GM23248 (cell line): ENCODE results near the gene RERE. TPM values are rescaled to one million over a fixed set of nuclear protein-coding genes. Genes with fewer than 3 reads are reported as not detected.
"Not testable (repeated sequence)": the region's sequence is repeated elsewhere in the genome, so short reads cannot be mapped to it uniquely, and the experiment has no call there.

Experiments
- DNase-seq: peaks from one replicate; pipeline ENCODE4 v3.0.0-alpha.2; 2015
- H2AFZ ChIP-seq: fragments of 200-600 bp; sonication (generic); 2 replicates; pipeline ENCODE4 v1.6.1; 2016; ENCODE audit warnings: antibody characterized with exemption
- H3F3A ChIP-seq: fragments of 200-600 bp; sonication (generic); 2 replicates; pipeline ENCODE4 v1.6.1; 2016; ENCODE audit warnings: mild to moderate bottlenecking, antibody characterized with exemption, mixed run types; ENCODE audit not compliant: insufficient read depth
- H3K27ac ChIP-seq: fragments of 200-600 bp; sonication (generic); 2 replicates; pipeline ENCODE4 v1.5.1; 2016; ENCODE audit warnings: mild to moderate bottlenecking
- H3K27me3 ChIP-seq: fragments of 200-600 bp; sonication (generic); replicated peaks from 2 replicates; pipeline ENCODE4 v1.6.1; 2016; ENCODE audit warnings: mild to moderate bottlenecking; ENCODE audit not compliant: insufficient read depth
- H3K36me3 ChIP-seq: fragments of 200-600 bp; sonication (generic); 2 replicates; pipeline ENCODE4 v1.6.1; 2016; ENCODE audit warnings: low read depth, mild to moderate bottlenecking
- H3K4me1 ChIP-seq: fragments of 200-600 bp; sonication (generic); 2 replicates; pipeline ENCODE4 v1.6.1; 2016; ENCODE audit warnings: mild to moderate bottlenecking; ENCODE audit not compliant: insufficient read depth
- H3K4me2 ChIP-seq: fragments of 200-600 bp; sonication (generic); one replicate; pipeline ENCODE4 v1.6.1; 2016; ENCODE audit warnings: mild to moderate bottlenecking; ENCODE audit not compliant: unreplicated experiment
- H3K4me3 ChIP-seq: fragments of 200-600 bp; sonication (generic); 2 replicates; pipeline ENCODE4 v1.5.1; 2016; ENCODE audit warnings: mild to moderate bottlenecking
- H3K79me2 ChIP-seq: fragments of 200-600 bp; sonication (generic); 2 replicates; pipeline ENCODE4 v1.6.1; 2016; ENCODE audit warnings: mild to moderate bottlenecking; ENCODE audit not compliant: insufficient read depth
- H3K9ac ChIP-seq: fragments of 200-600 bp; sonication (generic); 2 replicates; pipeline ENCODE4 v1.6.1; 2016; ENCODE audit warnings: mild to moderate bottlenecking
- H3K9me2 ChIP-seq: fragments of 200-600 bp; sonication (generic); 2 replicates; pipeline ENCODE4 v1.6.1; 2016; ENCODE audit warnings: mixed run types, mild to moderate bottlenecking, moderate library complexity; ENCODE audit not compliant: insufficient read depth
- H3K9me3 ChIP-seq: fragments of 200-600 bp; sonication (generic); one replicate; pipeline ENCODE4 v1.6.1; 2017; ENCODE audit warnings: low read depth
- H4K20me1 ChIP-seq: fragments of 200-600 bp; sonication (generic); 2 replicates; pipeline ENCODE4 v1.6.0; 2016; ENCODE audit not compliant: insufficient read depth
- EZH2 ChIP-seq: fragments of 200-600 bp; sonication (generic); IDR thresholded peaks from 2 replicates; pipeline ENCODE4 v1.6.1; 2018; ENCODE audit warnings: antibody characterized with exemption, mild to moderate bottlenecking; ENCODE audit not compliant: insufficient read depth, poor library complexity, severe bottlenecking
- EZH2phosphoT487 ChIP-seq: fragments of 200-600 bp; sonication (generic); IDR thresholded peaks from 2 replicates; pipeline ENCODE4 v1.6.1; 2018; ENCODE audit warnings: antibody characterized with exemption, moderate library complexity, mild to moderate bottlenecking, low read depth; ENCODE audit not compliant: insufficient read depth
- WGBS, 2 experiments: methylation state at CpG; one replicate each; pipeline ENCODE4 v1.1.6; 2015 to 2017; ENCODE audit warnings: low lambda C conversion rate in 2 of 2, low coverage in 1 of 2; ENCODE audit errors: missing lambda C conversion rate in 2 of 2; 5-methylcytosine and 5-hydroxymethylcytosine counted together
- in situ Hi-C: fragments of 300-500 bp; cut with MboI; formaldehyde crosslinking; loops from 2 replicates; pipeline ENCODE4 v1.15.0; 2020
- polyA plus RNA-seq: library from polyadenylated mRNA; unstranded; fragments of >200 nt; fragmentation: Nextera tagmentation; extraction: Ambion mirVana; gene quantifications from 2 replicates; pipeline ENCODE4 v1.2.1, GENCODE V29; 2016
- total RNA-seq: library from RNA; depleted of rRNA; stranded (reverse); fragments of >200 nt; shearing (Covaris generic); gene quantifications from 2 replicates; pipeline ENCODE4 v1.2.3, GENCODE V29; 2014

RERE gene
- total and polyA plus RNA-seq, 2 experiments from 2014 or later, result 26.0 to 26.2 TPM

DNA sequence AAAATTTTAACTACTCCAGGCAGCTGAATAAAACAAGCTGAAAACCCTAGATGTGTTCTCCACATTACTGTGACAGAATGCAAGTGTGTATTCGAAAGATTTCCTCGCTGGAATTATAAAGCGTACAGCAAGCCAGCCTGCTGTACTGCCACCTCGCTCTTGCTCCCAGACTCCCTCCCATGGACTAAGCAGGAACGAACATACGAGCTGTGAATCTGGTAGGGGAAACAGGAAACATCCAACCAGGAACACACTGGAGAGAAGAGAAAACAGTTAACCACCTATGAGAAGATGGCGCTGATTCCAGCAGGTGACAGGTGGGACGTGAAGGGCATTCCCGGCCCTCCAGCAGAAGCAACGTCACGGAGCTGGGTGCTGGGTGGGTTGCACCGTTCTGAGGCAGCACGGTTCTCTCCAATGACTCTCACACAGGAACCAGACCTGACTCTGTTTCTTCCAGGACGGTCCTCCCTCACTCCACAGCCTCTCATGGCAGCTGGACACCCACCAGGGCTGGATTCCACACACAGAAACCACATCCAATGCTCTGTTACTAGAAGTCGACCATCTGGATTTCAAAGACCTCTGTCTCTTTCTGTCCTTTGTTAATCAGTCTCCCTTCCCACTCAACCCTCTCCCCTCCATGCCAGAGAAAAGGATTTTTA, 219.2 kb downstream of the RERE start:
- peaks cover 16% of the 10 kb centered on the region for H3K4me1 ChIP-seq
- in situ Hi-C loops, result no loop called here
- no peaks in the 10 kb centered on the region for H3K27me3 ChIP-seq
- H3K27ac ChIP-seq, result peak overlapping the region; percentile 49
- peak; percentile 84 for DNase-seq
- peak overlapping the region; percentile 83 for H2AFZ ChIP-seq
- no peaks in the 10 kb centered on the region for H3K9me2 ChIP-seq
- peaks cover 14% of the 10 kb centered on the region for H3F3A ChIP-seq
- H3K4me2 ChIP-seq, result peak overlapping the region; percentile 83
- peak overlapping the region; percentile 60 for H3K9ac ChIP-seq
- TF ChIP-seq EZH2 (no peak), EZH2phosphoT487 (no peak)
- no peaks in the 10 kb centered on the region for H4K20me1 ChIP-seq
- peaks cover 33% of the 10 kb centered on the region for H3K79me2 ChIP-seq
- peak overlapping the region; percentile 54 for H3K4me3 ChIP-seq
- no peaks in the 10 kb centered on the region for H3K9me3 ChIP-seq
- 7 to 11% methylated on average over 15 of the region's 15 CpGs for WGBS, 2 experiments
- no peaks in the 10 kb centered on the region for H3K36me3 ChIP-seq

DNA sequence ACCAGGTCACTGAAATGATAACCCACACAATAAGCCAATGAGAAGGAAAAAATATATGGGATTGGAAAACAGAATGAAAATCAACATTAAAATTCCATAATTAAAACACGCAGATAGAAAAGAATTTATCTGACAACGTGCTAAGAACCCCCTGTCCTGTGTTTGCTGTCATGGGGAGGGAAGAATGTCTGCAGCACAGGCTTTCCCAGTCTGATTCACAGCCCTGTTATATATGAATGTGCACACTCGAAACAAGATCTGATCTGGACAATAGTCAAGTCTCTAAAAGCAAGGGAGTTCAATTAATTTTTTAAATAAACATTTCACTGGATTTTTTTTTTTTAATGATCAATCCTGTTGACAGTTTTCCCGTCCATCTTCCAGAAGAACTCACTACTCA, 220.0 kb downstream of the RERE start:
- peaks cover 14% of the 10 kb centered on the region for H3F3A ChIP-seq
- WGBS, 2 experiments, result 45 to 52% methylated on average over 4 of the region's 4 CpGs
- no peaks in the 10 kb centered on the region for H3K9me3 ChIP-seq
- no peaks in the 10 kb centered on the region for H4K20me1 ChIP-seq
- H2AFZ ChIP-seq, result peak overlapping the region; percentile 83; the same call in 1 of the 2 replicates
- peak overlapping the region; percentile 54 for H3K4me3 ChIP-seq
- in situ Hi-C loops, result no loop called here
- H3K27ac ChIP-seq, result peak overlapping the region; percentile 49
- no peaks in the 10 kb centered on the region for H3K36me3 ChIP-seq
- H3K9me2 ChIP-seq, result no peaks in the 10 kb centered on the region
- H3K27me3 ChIP-seq, result no peaks in the 10 kb centered on the region
- DNase-seq, result peak; percentile 61
- peak overlapping the region; percentile 60 for H3K9ac ChIP-seq
- TF ChIP-seq EZH2 (no peak), EZH2phosphoT487 (no peak)
- H3K79me2 ChIP-seq, result peaks cover 33% of the 10 kb centered on the region
- peak overlapping the region; percentile 83 for H3K4me2 ChIP-seq
- peaks cover 16% of the 10 kb centered on the region for H3K4me1 ChIP-seq

DNA sequence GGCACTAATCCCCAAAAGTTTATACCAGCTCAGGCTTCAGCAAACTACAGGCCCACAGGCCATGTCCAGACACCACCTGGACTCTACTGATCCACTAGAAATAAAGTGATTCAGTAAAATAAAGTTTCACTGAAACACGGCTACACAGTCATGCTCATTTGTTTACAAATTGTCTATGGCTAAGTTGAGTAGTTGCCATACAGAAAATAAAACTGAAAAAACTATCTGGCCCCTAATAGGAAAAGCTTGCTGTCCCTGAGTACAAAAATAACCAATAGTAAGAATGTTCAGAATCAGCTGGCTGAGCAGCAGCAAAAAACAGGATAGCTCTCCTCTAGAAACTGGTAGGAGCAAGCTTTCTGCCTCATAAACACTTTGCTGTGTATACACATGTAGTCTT, 221.5 kb downstream of the RERE start:
- 50 to 55% methylated on average over 1 of the region's 1 CpG for WGBS, 2 experiments
- Histone ChIP-seq H3K27ac (no peak overlapping the region), H4K20me1 (no peaks in the 10 kb centered on the region), H3F3A (peaks cover 14% of the 10 kb centered on the region), H3K9me2 (no peaks in the 10 kb centered on the region), H3K4me1 (peaks cover 16% of the 10 kb centered on the region), H3K36me3 (no peaks in the 10 kb centered on the region), H3K9me3 (no peaks in the 10 kb centered on the region), H2AFZ (no peak overlapping the region), H3K4me3 (no peak overlapping the region), H3K27me3 (no peaks in the 10 kb centered on the region), H3K9ac (no peak overlapping the region), H3K4me2 (no peak overlapping the region), H3K79me2 (peaks cover 38% of the 10 kb centered on the region)
- DNase-seq, result peak; percentile 6
- in situ Hi-C loops, result no loop called here
- TF ChIP-seq EZH2phosphoT487, result no peak
- no peak for TF ChIP-seq EZH2

DNA sequence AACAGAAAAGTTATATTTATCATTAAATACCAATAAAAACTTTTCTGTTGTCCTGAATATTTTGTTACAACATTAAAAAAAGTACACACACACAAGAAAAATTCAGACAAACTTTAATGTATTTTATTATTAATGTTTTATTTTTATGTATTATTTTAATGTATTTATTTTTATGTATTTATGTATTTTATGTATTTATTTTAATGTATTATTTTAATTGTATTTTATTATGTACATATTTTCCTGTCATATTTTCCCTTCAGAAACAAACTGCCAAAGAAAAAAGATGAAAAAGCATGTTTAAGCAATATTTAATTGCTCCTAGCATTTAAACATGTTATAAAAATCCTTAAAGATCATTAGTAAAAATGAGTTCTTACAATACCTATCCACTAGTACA, 222.1 kb downstream of the RERE start:
- H3K79me2 ChIP-seq, result peaks cover 40% of the 10 kb centered on the region
- in situ Hi-C loops, result no loop called here
- no peak overlapping the region for H3K27ac ChIP-seq

DNA sequence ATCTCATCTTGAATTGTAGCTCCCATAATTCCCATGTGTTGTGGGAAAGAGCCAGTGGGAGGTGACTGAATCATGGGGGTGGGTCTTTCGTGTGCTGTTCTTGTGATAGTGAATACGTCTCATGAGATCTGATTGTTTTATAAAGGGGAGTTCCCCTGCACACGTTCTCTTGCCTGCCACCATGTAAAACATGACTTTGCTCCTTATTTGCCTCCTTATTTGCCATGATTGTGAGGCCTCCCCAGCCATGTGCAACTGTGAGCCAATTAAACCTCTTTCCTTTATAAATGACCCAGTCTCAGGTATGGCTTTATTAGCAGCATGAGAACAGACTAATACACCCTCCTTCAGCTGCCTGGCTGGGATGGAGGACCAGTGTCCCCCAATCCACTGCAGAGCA, 224.1 kb downstream of the RERE start:
- H3K4me3 ChIP-seq, H3K27me3 ChIP-seq, H3K4me2 ChIP-seq, DNase-seq, H2AFZ ChIP-seq, H3F3A ChIP-seq, H3K9ac ChIP-seq, H3K27ac ChIP-seq, H3K9me2 ChIP-seq, H3K9me3 ChIP-seq, H4K20me1 ChIP-seq, H3K36me3 ChIP-seq, in situ Hi-C loops: not testable (repeated sequence)
- 95 to 98% methylated on average over 3 of the region's 3 CpGs for WGBS, 2 experiments
- Histone ChIP-seq H3K79me2 (peaks cover 41% of the 10 kb centered on the region), H3K4me1 (peaks cover 12% of the 10 kb centered on the region)

More for the DNA sequence above, 222.1 kb downstream of the RERE start:
- DNase-seq, result no peak
- Histone ChIP-seq H3K4me3 (no peak overlapping the region), H2AFZ (no peak overlapping the region), H3K36me3 (no peaks in the 10 kb centered on the region), H3K9me2 (no peaks in the 10 kb centered on the region), H3K27me3 (no peaks in the 10 kb centered on the region), H4K20me1 (no peaks in the 10 kb centered on the region), H3K4me1 (peaks cover 16% of the 10 kb centered on the region), H3K9ac (no peak overlapping the region), H3K4me2 (no peak overlapping the region), H3F3A (peaks cover 14% of the 10 kb centered on the region), H3K9me3 (no peaks in the 10 kb centered on the region)
- TF ChIP-seq EZH2phosphoT487 (no peak), EZH2 (no peak)
